CD4-positive, alpha-beta memory T cell (primary cell): ENCODE measurements around the gene OR10D3. TPM values are rescaled to one million over a fixed set of nuclear protein-coding genes. Genes with fewer than 3 reads are reported as not detected.

Source experiments
- CTCF ChIA-PET: fragments of 350-600 bp; sonication (Branson Sonifier 250); formaldehyde crosslinking; loops from one replicate; lab custom pipeline; 2021; ENCODE audit warnings: inconsistent platforms; ENCODE audit not compliant: partially characterized antibody; lab: Charles Lee
- POLR2A ChIA-PET: fragments of 350-600 bp; sonication (Branson Sonifier 250); formaldehyde crosslinking; loops from one replicate; lab custom pipeline; 2021; ENCODE audit not compliant: partially characterized antibody; lab: Charles Lee
- DNase-seq, 5 donors: peaks; one replicate each; pipeline versions ENCODE4 v3.0.0 to v3.0.0-alpha.2; 2020 to 2022; ENCODE audit warnings: mixed read lengths in 1 of 5
- H3K27ac ChIP-seq: one replicate; pipeline ENCODE4 v1.7.0; 2013; ENCODE audit warnings: low read depth, low read length
- H3K27me3 ChIP-seq: 2 replicates; pipeline ENCODE4 v1.7.0; 2013; ENCODE audit warnings: mild to moderate bottlenecking, low read length, moderate library complexity; ENCODE audit not compliant: insufficient read depth
- H3K36me3 ChIP-seq: 2 replicates; pipeline ENCODE4 v1.7.0; 2013; ENCODE audit warnings: mild to moderate bottlenecking, low read length, moderate library complexity; ENCODE audit not compliant: insufficient read depth
- H3K4me1 ChIP-seq: 2 replicates; pipeline ENCODE4 v1.7.0; 2013; ENCODE audit warnings: mild to moderate bottlenecking, low read length, moderate library complexity; ENCODE audit not compliant: insufficient read depth
- H3K4me3 ChIP-seq, 2 donors: one replicate each; pipeline ENCODE4 v1.7.0; 2013; ENCODE audit warnings: low read length in 2 of 2, mild to moderate bottlenecking in 1 of 2
- H3K9me3 ChIP-seq, 2 donors: one replicate each; pipeline ENCODE4 v1.7.0; 2013; ENCODE audit warnings: low read length in 2 of 2, control low read depth in 1 of 2; ENCODE audit not compliant: control insufficient read depth in 1 of 2
- H3K27ac Mint-ChIP-seq, 7 donors: one replicate each; pipeline ENCODE4 v1.8.0; 2020 to 2021; ENCODE audit warnings: mixed read lengths in 7 of 7, mild to moderate bottlenecking in 6 of 7, inconsistent platforms in 3 of 7, moderate library complexity in 3 of 7
- H3K27me3 Mint-ChIP-seq, 2 donors: one replicate each; pipeline ENCODE4 v1.8.0; 2020 to 2021; ENCODE audit warnings: mixed read lengths in 2 of 2
- H3K36me3 Mint-ChIP-seq, 2 donors: one replicate each; pipeline ENCODE4 v1.8.0; 2020 to 2021; ENCODE audit warnings: mixed read lengths in 2 of 2, inconsistent platforms in 1 of 2, mild to moderate bottlenecking in 1 of 2
- H3K4me1 Mint-ChIP-seq, 4 donors: one replicate each; pipeline ENCODE4 v1.8.0; 2020 to 2021; ENCODE audit warnings: mixed read lengths in 4 of 4, mild to moderate bottlenecking in 1 of 4
- H3K4me3 Mint-ChIP-seq, 8 donors: one replicate each; pipeline ENCODE4 v1.8.0; 2020 to 2021; ENCODE audit warnings: mixed read lengths in 8 of 8, mild to moderate bottlenecking in 7 of 8, moderate library complexity in 6 of 8, inconsistent platforms in 3 of 8
- H3K9me3 Mint-ChIP-seq, 8 donors: one replicate each; pipeline ENCODE4 v1.8.0; 2020 to 2021; ENCODE audit warnings: mixed read lengths in 8 of 8, mild to moderate bottlenecking in 5 of 8, inconsistent platforms in 3 of 8, moderate library complexity in 1 of 8
- intact Hi-C: fragments of 100-400 bp; cut with micrococcal nuclease; formaldehyde crosslinking; loops from one replicate; pipeline ENCODE4 v1.15.1; 2023
- polyA plus RNA-seq, 2 donors: library from polyadenylated mRNA; unstranded; fragments of 300-500 nt; fragmentation: Illumina TruSeq; gene quantifications; one replicate each; pipeline ENCODE4 v1.2.3, GENCODE V29; 2021
- total RNA-seq, 2 experiments: library from RNA; stranded (reverse); gene quantifications; one replicate each; pipeline ENCODE4 v1.2.3, GENCODE V29; 2021

Gene OR10D3
- total and polyA plus RNA-seq, 4 experiments from 2014 or later: not detected

DNA sequence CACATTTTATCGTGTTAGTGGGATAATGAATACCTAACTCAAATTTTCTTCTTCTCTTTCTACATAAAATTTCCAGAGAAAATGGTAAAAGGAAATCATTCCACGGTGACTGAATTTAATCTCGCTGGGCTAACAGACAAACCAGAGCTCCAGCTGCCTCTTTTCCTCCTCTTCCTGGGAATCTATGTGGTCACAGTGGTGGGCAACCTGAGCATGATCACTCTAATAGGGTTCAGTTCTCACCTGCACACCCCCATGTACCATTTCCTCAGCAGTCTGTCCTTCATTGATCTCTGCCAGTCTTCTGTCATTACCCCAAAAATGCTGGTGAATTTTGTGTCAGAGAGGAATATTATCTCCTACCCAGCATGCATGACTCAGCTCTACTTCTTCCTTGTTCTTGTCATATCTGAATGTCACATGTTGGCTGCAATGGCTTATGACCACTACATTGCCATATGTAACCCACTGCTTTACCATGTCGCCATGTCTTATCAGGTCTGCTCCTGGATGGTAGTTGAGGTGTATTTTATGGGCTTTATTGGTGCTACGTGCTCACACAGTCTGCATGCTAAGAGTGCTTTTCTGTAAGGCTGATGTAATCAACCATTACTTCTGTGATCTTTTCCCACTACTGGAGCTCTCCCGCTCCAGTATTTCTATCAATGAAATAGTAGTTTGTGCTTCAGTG lies 24.1 kb downstream of the OR10D3 start:
- H3K27me3 Mint-ChIP-seq: peaks cover 2 to 4% of the 10 kb centered on the region in 2 donors
- Histone ChIP-seq H3K9me3 (no peaks in the 10 kb centered on the region), H3K27me3 (no peaks in the 10 kb centered on the region), H3K4me3 (no peak overlapping the region), H3K4me1 (no peaks in the 10 kb centered on the region), H3K36me3 (no peaks in the 10 kb centered on the region), H3K27ac (no peak overlapping the region)
- no peak overlapping the region for H3K27ac Mint-ChIP-seq
- CTCF ChIA-PET: no interaction called here
- POLR2A ChIA-PET: no interaction called here
- H3K36me3 Mint-ChIP-seq: no peaks in the 10 kb centered on the region
- intact Hi-C loops: no loop called here
- no peak overlapping the region for H3K4me3 Mint-ChIP-seq
- no peaks in the 10 kb centered on the region for H3K4me1 Mint-ChIP-seq
- DNase-seq: no peak
- no peaks in the 10 kb centered on the region for H3K9me3 Mint-ChIP-seq

DNA sequence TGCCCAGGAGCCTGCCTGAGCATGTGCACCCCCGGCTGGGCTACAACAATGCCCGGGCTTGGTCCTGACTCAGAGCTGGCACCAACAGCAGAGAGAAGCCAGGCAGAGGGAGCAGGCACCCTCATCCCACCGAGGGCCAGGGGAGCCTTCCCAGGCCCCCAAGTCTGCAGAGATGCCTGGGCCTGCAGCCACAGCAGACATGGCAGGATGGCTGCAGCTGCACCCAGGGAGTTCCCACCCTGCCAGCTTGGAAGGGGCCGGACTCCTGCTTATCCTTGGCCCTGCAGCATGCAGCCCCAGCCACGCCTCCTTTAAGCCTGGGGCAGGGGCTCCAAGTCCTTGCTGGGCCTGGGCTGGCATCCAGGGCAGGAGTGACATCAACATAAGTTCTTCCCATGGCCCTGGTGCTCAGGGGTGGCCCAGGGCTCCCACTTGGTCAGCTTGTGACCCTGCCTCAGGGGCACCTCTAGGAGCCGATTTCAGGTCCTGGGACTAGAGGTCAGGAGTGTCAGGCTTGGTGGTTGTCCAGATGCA lies 26.7 kb downstream of the OR10D3 start:
- Mint-ChIP-seq H3K27me3 (peaks cover 2 to 4% of the 10 kb centered on the region in 2 donors), H3K27ac (no peak overlapping the region), H3K9me3 (peaks cover 0 to 2% (median 0%) of the 10 kb centered on the region in 8 donors), H3K36me3 (no peaks in the 10 kb centered on the region), H3K4me3 (no peak overlapping the region), H3K4me1 (no peaks in the 10 kb centered on the region)
- no peaks in the 10 kb centered on the region for H3K36me3 ChIP-seq
- H3K4me1 ChIP-seq: no peaks in the 10 kb centered on the region
- no peak overlapping the region for H3K27ac ChIP-seq
- DNase-seq: no peak
- H3K27me3 ChIP-seq: no peaks in the 10 kb centered on the region
- POLR2A ChIA-PET: no interaction called here
- intact Hi-C loops: no loop called here
- H3K4me3 ChIP-seq: no peak overlapping the region
- H3K9me3 ChIP-seq: no peaks in the 10 kb centered on the region
- CTCF ChIA-PET: no interaction called here

DNA sequence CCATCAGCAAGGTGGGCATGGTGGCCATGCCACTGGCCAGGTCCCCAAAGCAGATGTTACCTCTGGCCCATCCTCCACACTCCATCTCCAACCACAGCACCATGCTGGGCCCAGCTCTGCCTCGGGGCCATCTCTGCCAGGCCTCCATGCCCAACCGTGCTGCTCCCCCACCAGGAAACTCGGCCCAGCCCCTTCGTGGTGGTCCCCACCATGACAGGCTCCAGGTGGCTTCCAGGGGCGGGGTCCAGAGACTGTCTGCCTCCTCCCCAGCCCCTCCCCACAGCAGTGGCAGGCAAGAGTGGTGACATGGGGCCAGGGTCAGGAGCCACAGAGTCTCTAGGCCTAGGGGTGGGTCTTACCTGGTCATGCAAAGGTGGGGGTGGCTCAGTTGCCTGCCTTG lies 27.3 kb downstream of the OR10D3 start:
- H3K4me3 Mint-ChIP-seq: no peak overlapping the region
- no peak overlapping the region for H3K27ac Mint-ChIP-seq
- H3K36me3 Mint-ChIP-seq: no peaks in the 10 kb centered on the region
- intact Hi-C loops: no loop called here
- H3K9me3 Mint-ChIP-seq: peaks cover 0 to 2% (median 0%) of the 10 kb centered on the region in 8 donors
- no peaks in the 10 kb centered on the region for H3K4me1 Mint-ChIP-seq
- H3K27ac ChIP-seq: no peak overlapping the region
- no peaks in the 10 kb centered on the region for H3K27me3 ChIP-seq
- H3K9me3 ChIP-seq: no peaks in the 10 kb centered on the region
- H3K27me3 Mint-ChIP-seq: peaks cover 2% of the 10 kb centered on the region in 2 donors
- CTCF ChIA-PET: no interaction called here
- no peaks in the 10 kb centered on the region for H3K36me3 ChIP-seq
- no peaks in the 10 kb centered on the region for H3K4me1 ChIP-seq
- POLR2A ChIA-PET: no interaction called here
- DNase-seq: no peak
- no peak overlapping the region for H3K4me3 ChIP-seq

DNA sequence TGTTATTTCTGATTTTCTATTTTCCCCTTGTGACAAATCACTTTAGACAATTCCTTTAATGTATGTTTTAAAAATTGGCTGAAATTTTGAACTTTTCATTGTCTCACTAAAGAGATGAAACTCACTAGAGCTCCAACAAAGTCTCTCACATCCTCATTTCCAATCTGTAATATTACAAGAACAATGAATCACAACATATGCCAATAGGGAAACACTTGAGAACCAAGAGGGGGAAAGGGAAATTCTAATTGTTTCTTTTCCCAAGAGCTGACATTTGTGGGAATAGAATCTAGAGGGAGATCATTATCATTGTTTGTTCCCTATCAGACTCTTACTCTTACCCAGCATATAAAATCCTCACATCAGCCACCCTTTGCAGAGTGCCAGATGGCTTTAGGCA lies 28.2 kb downstream of the OR10D3 start:
- no peak for DNase-seq
- Histone ChIP-seq H3K4me3 (no peak overlapping the region), H3K36me3 (no peaks in the 10 kb centered on the region), H3K27me3 (no peaks in the 10 kb centered on the region), H3K4me1 (no peaks in the 10 kb centered on the region), H3K27ac (no peak overlapping the region), H3K9me3 (no peaks in the 10 kb centered on the region)
- no peaks in the 10 kb centered on the region for H3K36me3 Mint-ChIP-seq
- peaks cover 0 to 2% (median 0%) of the 10 kb centered on the region in 8 donors for H3K9me3 Mint-ChIP-seq
- POLR2A ChIA-PET: no interaction called here
- H3K4me3 Mint-ChIP-seq: no peak overlapping the region
- intact Hi-C loops: no loop called here
- H3K27ac Mint-ChIP-seq: no peak overlapping the region
- H3K4me1 Mint-ChIP-seq: no peaks in the 10 kb centered on the region
- CTCF ChIA-PET: no interaction called here
- peaks cover 2% of the 10 kb centered on the region in 2 donors for H3K27me3 Mint-ChIP-seq

DNA sequence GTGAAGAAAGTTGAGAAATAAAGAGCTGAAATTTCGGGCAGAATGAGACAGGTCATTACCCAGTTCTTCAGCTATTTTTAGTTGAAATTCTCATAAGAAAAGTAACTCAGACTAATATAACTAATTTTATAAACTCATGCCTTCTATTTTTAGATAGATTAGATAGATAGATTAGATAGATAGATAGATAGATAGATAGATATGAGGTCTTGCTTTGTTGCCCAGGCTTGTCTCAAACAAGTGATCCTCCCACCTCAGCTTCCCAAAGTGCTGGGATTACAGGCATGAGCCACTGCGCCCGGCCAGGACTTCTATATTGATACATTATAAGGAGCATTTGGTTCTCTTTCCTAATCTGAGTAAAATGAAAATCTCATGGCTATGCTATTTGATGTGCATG lies 30.9 kb downstream of the OR10D3 start:
- ChIA-PET POLR2A (no interaction called here), CTCF (no interaction called here)
- H3K27ac Mint-ChIP-seq: no peak overlapping the region
- DNase-seq: no peak
- H3K36me3 Mint-ChIP-seq: no peaks in the 10 kb centered on the region
- Histone ChIP-seq H3K27ac (no peak overlapping the region), H3K27me3 (no peaks in the 10 kb centered on the region), H3K36me3 (no peaks in the 10 kb centered on the region), H3K4me1 (no peaks in the 10 kb centered on the region), H3K4me3 (no peak overlapping the region), H3K9me3 (no peaks in the 10 kb centered on the region)
- no peak overlapping the region for H3K4me3 Mint-ChIP-seq
- H3K27me3 Mint-ChIP-seq: peaks cover 0 to 3% of the 10 kb centered on the region in 2 donors
- peaks cover 0 to 2% (median 0%) of the 10 kb centered on the region in 8 donors for H3K9me3 Mint-ChIP-seq
- intact Hi-C loops: no loop called here
- H3K4me1 Mint-ChIP-seq: no peaks in the 10 kb centered on the region

DNA sequence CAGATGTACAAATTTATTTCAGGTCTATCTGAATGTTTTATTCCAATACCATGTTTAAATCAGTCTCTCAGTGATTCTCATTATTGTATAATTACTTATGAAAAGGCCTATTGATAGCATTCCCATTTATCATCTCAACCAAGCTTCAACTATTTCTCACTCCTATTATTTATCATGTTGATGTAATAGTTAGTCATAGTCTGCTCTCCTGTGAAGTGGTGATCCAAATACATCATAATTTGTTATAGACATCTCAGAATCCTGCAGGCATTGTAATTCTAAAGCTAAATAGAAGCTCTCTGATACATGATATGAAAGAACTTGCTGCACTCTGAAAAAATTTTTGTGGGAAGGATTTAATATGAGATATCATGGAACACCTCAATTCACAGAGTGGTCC lies 36.0 kb downstream of the OR10D3 start:
- Histone ChIP-seq H3K4me1 (no peaks in the 10 kb centered on the region), H3K9me3 (no peaks in the 10 kb centered on the region), H3K27me3 (no peaks in the 10 kb centered on the region), H3K4me3 (no peak overlapping the region), H3K27ac (no peak overlapping the region), H3K36me3 (no peaks in the 10 kb centered on the region)
- H3K36me3 Mint-ChIP-seq: no peaks in the 10 kb centered on the region
- peaks cover 1 to 2% of the 10 kb centered on the region in 2 donors for H3K27me3 Mint-ChIP-seq
- H3K27ac Mint-ChIP-seq: no peak overlapping the region
- no peak for DNase-seq
- ChIA-PET CTCF (no interaction called here), POLR2A (no interaction called here)
- no peaks in the 10 kb centered on the region for H3K4me1 Mint-ChIP-seq
- no peak overlapping the region for H3K4me3 Mint-ChIP-seq
- intact Hi-C loops: no loop called here
- H3K9me3 Mint-ChIP-seq: peaks cover 0 to 2% (median 0%) of the 10 kb centered on the region in 8 donors

DNA sequence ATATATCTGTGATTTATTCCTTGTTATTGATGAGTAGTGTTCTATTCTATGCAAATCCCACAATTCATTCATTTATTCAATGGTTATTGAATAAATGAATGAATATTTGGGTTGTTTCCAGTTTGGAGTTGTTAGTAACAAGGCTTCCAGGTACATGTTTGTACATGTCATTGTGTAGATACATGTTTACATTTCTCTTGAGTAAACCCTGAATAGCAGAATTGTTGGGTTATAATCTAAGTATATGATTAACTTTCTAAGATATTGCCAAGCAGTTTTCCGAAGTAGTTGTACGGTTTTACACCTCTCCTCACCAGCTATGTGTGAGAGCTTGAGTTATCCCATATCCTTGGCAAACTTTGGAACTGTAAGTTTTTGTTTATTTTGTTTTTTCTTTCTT lies 39.3 kb downstream of the OR10D3 start:
- Histone ChIP-seq H3K36me3 (no peaks in the 10 kb centered on the region), H3K9me3 (no peaks in the 10 kb centered on the region), H3K4me3 (no peak overlapping the region), H3K27me3 (no peaks in the 10 kb centered on the region), H3K27ac (no peak overlapping the region), H3K4me1 (no peaks in the 10 kb centered on the region)
- no peak for DNase-seq
- no peaks in the 10 kb centered on the region for H3K36me3 Mint-ChIP-seq
- peaks cover 6 to 10% of the 10 kb centered on the region in 2 donors for H3K27me3 Mint-ChIP-seq
- no peak overlapping the region for H3K27ac Mint-ChIP-seq
- H3K9me3 Mint-ChIP-seq: peaks cover 0 to 4% (median 0%) of the 10 kb centered on the region in 8 donors
- H3K4me1 Mint-ChIP-seq: no peaks in the 10 kb centered on the region
- ChIA-PET CTCF (no interaction called here), POLR2A (no interaction called here)
- H3K4me3 Mint-ChIP-seq: no peak overlapping the region
- intact Hi-C loops: no loop called here
